GM18505 (cell line): Measurements from ENCODE around the gene UBE2L6.
"Not testable (repeated sequence)": the region's sequence is repeated elsewhere in the genome, so short reads cannot be mapped to it uniquely, and the experiment has no call there.

ENCODE experiments used
- ATAC-seq: cut with Tn5 transposase; IDR thresholded peaks from one replicate; pipeline ENCODE4 v1.9.1; 2021; ENCODE audit not compliant: unreplicated experiment
- POLR2A ChIP-seq: IDR thresholded peaks from 4 replicates; pipeline ENCODE4 v1.6.1; 2011; ENCODE audit warnings: borderline replicate concordance; ENCODE audit not compliant: insufficient read depth, insufficient read length; ENCODE audit errors: extremely low read depth

Gene UBE2L6

GRCh38 chr11:57555393-57555792 is 12.1 kb downstream of the UBE2L6 start:
- TF ChIP-seq POLR2A = no peak
- no peak for ATAC-seq

DNA sequence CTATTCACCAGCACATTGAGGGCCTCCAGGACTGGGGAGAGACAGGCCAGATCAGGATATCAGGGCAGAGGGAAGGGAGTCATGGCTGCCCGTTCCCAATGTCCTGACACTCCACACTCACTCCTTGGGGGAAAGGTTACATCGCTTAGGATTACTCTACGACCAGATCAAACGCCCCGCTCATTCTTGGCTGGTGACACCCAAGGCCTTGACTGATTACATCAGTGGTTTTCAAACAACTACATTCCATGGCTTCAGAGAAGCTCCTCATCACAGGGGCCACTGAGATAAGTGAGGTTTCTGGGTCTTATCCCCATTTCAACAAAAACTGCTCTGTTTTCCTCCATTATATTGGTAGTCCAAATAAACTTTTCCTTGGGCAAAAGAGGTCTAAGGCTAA is 15.0 kb downstream of the UBE2L6 start:
- ATAC-seq = no peak
- no peak for TF ChIP-seq POLR2A

- ATAC-seq = no peak
Observed at GRCh38 chr11:57551941-57552340, 15.5 kb downstream of the UBE2L6 start.

DNA sequence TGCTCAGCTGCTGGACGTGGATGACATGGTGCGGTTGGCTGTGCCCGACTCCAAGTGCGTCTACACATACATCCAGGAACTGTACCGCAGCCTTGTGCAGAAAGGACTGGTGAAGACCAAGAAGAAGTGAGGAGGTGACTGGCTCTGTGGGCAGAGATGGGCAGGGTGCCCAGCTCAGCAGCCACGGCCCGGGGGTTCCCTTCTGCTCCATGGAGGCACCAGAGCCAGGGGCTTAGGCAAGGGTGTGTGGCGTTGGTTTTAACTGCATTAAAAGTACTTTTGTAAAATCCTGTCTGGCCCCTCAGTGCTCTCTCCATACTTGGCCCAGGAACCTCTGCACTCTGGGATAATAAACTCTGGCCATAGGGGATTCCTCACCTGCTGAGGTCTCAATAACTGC is 17.5 kb downstream of the UBE2L6 start:
- ATAC-seq = no peak
- no peak for TF ChIP-seq POLR2A

More at GRCh38 chr11:57551941-57552340, 15.5 kb downstream of the UBE2L6 start:
- no peak for TF ChIP-seq POLR2A

DNA sequence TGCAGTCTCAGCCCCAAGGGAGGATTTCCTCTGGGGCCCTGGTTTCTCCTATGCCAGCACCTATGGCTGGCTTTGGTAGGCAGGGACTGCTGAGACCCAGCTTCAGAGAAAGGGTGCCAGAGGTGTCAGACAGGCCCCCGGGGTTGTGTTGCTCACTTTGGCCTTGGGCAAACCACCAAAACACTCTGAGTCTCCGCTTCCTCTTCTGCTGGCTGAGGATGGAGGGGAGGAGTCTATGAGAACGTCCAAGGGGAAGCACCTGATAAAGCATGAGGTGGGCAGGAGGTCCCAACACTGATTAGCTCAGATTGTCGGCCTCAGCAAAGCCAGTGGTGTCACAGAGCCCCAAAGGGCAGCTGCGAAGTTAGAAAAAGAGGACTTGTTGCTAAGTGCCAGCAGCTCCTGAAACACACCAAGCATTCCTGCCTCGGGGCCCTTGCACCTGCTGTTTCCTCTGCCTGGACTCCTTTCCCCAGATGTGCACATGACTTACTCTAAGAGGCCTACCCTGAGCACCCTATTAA is 19.6 kb downstream of the UBE2L6 start:
- no peak for TF ChIP-seq POLR2A
- peak; percentile 89 for ATAC-seq

DNA sequence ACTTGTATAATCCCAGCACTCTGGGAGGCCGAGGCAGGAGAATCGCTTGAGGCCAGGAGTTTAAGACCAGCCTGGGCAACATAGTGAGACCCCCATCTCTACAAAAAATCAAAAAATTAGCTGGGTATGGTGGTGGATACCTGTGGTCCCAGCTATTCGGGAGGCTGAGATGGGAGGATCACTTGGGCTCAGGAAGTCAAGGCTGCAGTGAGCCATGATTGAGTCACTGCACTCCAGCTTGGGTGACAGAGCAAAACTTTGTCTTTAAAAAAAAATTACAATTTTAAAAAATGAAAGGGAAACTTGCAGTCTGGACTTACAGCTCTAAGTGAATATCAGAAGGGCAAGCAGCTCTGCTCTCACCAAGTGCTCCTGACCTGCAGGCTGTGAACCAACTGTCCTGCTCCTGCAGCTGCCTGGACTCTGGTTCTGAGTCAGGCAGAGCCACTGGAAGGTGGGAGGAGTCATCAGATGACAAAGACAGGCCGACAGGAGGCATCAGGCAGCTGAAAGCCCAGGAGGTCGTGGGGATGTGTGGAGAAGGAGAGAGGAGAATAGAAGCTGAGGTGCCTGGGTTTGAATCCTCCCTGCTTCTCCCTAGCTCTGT is 20.5 kb downstream of the UBE2L6 start:
- TF ChIP-seq POLR2A = peak; percentile 2
- peak; percentile 52 for ATAC-seq

- no peak for TF ChIP-seq POLR2A
- ATAC-seq = no peak
Observed at GRCh38 chr11:57546451-57546850, 21.0 kb downstream of the UBE2L6 start.

- no peak for ATAC-seq
- TF ChIP-seq POLR2A = no peak
Observed at GRCh38 chr11:57545883-57546282, 21.6 kb downstream of the UBE2L6 start.

DNA sequence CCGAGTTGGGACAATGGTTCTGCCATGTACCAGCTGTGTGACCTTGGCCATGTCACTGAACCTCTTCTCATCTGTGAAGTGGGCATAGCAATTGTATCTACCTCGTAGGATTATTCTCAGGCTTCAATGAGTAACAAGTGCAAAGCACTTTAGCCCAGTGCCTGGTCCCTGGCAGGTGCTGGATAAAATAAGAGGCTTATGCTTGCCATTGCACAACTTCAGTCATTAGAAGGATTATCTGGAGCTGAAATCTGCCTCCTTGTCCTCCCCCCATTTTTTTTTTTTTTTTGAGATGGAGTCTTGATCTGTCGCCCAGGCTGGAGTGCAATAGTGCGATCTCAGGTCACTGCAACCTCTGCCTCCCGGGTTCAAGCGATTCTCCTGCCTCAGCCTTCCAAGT is 22.9 kb downstream of the UBE2L6 start:
- TF ChIP-seq POLR2A = no peak
- ATAC-seq = no peak

- no peak for TF ChIP-seq POLR2A
- no peak for ATAC-seq
Observed at GRCh38 chr11:57543593-57543992, 23.9 kb downstream of the UBE2L6 start.

DNA sequence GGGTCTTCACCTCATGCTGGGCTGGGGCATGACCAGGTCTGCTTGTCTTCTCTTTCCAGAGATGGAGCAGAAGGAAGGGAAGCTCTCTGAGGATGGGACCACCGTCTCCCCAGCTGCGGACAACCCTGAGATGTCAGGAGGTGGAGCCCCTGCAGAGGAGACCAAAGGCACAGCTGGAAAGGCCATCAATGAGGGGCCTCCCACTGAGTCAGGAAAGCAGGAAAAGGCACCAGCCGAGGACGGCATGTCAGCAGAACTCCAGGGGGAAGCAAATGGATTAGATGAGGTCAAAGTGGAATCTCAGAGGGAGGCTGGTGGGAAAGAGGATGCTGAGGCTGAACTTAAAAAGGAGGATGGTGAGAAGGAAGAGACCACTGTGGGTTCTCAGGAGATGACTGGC is 24.9 kb downstream of the UBE2L6 start:
- TF ChIP-seq POLR2A = no peak
- no peak for ATAC-seq

DNA sequence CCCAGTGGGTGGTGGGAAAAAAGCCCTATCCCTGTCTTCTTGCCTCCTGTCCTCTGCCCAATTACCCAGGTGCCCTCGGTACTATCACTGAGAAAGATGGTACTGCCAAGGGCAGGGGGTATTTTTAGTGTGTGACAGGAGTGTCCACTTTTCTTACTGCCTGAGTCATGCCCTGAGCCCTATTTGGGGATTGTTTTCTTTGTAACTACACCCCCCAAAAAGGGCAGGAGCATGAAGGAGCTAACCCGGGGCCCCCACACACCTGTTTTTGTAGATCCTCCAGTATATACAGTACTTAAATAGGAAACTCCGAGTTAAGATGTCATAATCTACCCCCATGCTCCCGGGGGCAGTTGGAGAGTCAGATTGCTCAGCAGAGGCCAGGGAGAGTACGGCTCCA is 26.3 kb downstream of the UBE2L6 start:
- no peak for ATAC-seq

GRCh38 chr11:57539342-57539741 is 28.1 kb downstream of the UBE2L6 start:
- ATAC-seq = no peak
- no peak for TF ChIP-seq POLR2A

More for the DNA sequence above, 26.3 kb downstream of the UBE2L6 start:
- TF ChIP-seq POLR2A = no peak

GRCh38 chr11:57536947-57537619 is 30.4 kb downstream of the UBE2L6 start, which contains the start of gene SMTNL1:
Gene SMTNL1 (plus strand): TSS chr11:57537595. CDS start chr11:57542643, 5,048 bp downstream.
- TF ChIP-seq POLR2A = no peak
- no peak for ATAC-seq

GRCh38 chr11:57534449-57534848 is 33.0 kb downstream of the UBE2L6 start:
- ATAC-seq = not testable (repeated sequence)
